CD14-positive monocyte (primary cell): Measurements from ENCODE around the gene TJP3. TPM values are rescaled to one million over a fixed set of nuclear protein-coding genes. Genes with fewer than 3 reads are reported as not detected.

Experiments used
- DNase-seq, 3 donors: peaks; one replicate each; pipeline ENCODE4 v3.0.0-alpha.2; 2011 to 2022
- H2AFZ ChIP-seq: 2 replicates; pipeline ENCODE4 v1.6.0; 2012; ENCODE audit warnings: mild to moderate bottlenecking, low read depth, low read length, inconsistent platforms; ENCODE audit not compliant: insufficient read depth, poor library complexity, severe bottlenecking
- H3K27ac ChIP-seq, 2 donors: 1 replicate in 1 of 2; 2 replicates in 1 of 2; pipeline ENCODE4 v1.5.1; 2012 to 2013; ENCODE audit warnings: low read length in 2 of 2, control low read depth in 1 of 2, inconsistent platforms in 1 of 2, low read depth in 1 of 2, mild to moderate bottlenecking in 1 of 2
- H3K27me3 ChIP-seq, 2 donors: one replicate each; pipeline versions ENCODE4 v1.6.0 to v1.6.1; 2011 to 2013; ENCODE audit warnings: low read length in 2 of 2; ENCODE audit not compliant: control insufficient read depth in 2 of 2, insufficient read depth in 2 of 2
- H3K36me3 ChIP-seq, 2 donors: replicated peaks in 1 of 2; 1 replicate in 1 of 2; 2 replicates in 1 of 2; pipeline versions ENCODE4 v1.5.1 to v1.6.1; 2012 to 2013; ENCODE audit warnings: low read length in 2 of 2, control low read depth in 1 of 2, inconsistent platforms in 1 of 2, mild to moderate bottlenecking in 1 of 2; ENCODE audit not compliant: insufficient read depth in 2 of 2, control insufficient read depth in 1 of 2
- H3K4me1 ChIP-seq, 2 donors: 1 replicate in 1 of 2; 2 replicates in 1 of 2; pipeline versions ENCODE4 v1.5.1 to v1.6.1; 2012 to 2013; ENCODE audit warnings: low read length in 2 of 2, control low read depth in 1 of 2, inconsistent platforms in 1 of 2, mild to moderate bottlenecking in 1 of 2, moderate library complexity in 1 of 2; ENCODE audit not compliant: insufficient read depth in 2 of 2, control insufficient read depth in 1 of 2
- H3K4me2 ChIP-seq: replicated peaks from 2 replicates; pipeline ENCODE3; 2012; ENCODE audit warnings: low read length, moderate library complexity, mild to moderate bottlenecking; ENCODE audit not compliant: poor library complexity, severe bottlenecking; ENCODE audit errors: extremely low read depth
- H3K4me3 ChIP-seq, 3 experiments: fragments of 200-600 bp in 1 of 3; sonication (generic) in 1 of 3; replicated peaks in 1 of 3; 1 replicate in 2 of 3; 2 replicates in 1 of 3; pipeline ENCODE4 v1.5.1; 2011 to 2013; ENCODE audit warnings: low read length in 3 of 3, mild to moderate bottlenecking in 3 of 3, control low read depth in 2 of 3, low read depth in 2 of 3, inconsistent platforms in 1 of 3, moderate library complexity in 1 of 3
- H3K79me2 ChIP-seq: 2 replicates; pipeline ENCODE4 v1.6.0; 2012; ENCODE audit warnings: mild to moderate bottlenecking, control low read depth, inconsistent platforms, low read length, moderate library complexity; ENCODE audit not compliant: insufficient read depth
- H3K9ac ChIP-seq: 2 replicates; pipeline ENCODE4 v1.6.0; 2017; ENCODE audit warnings: low read length, mild to moderate bottlenecking; ENCODE audit not compliant: insufficient read depth, poor library complexity, severe bottlenecking
- H3K9me3 ChIP-seq, 2 donors: replicated peaks in 1 of 2; 1 replicate in 1 of 2; 2 replicates in 1 of 2; pipeline versions ENCODE4 v1.5.1 to v1.6.1; 2012 to 2013; ENCODE audit warnings: low read length in 2 of 2, control low read depth in 1 of 2; ENCODE audit not compliant: control insufficient read depth in 1 of 2, insufficient read depth in 1 of 2
- H4K20me1 ChIP-seq: 2 replicates; pipeline ENCODE4 v1.6.0; 2012; ENCODE audit warnings: mild to moderate bottlenecking, low read length, control low read depth, moderate library complexity; ENCODE audit not compliant: insufficient read depth
- H3K27ac Mint-ChIP-seq, 7 donors: one replicate each; pipeline ENCODE4 v1.8.0; 2020; ENCODE audit warnings: mild to moderate bottlenecking in 7 of 7, mixed read lengths in 7 of 7, moderate library complexity in 6 of 7, inconsistent platforms in 2 of 7
- H3K27me3 Mint-ChIP-seq, 3 donors: one replicate each; pipeline ENCODE4 v1.8.0; 2021 to 2022; ENCODE audit warnings: low read depth in 3 of 3, mild to moderate bottlenecking in 3 of 3, mixed read lengths in 3 of 3, moderate library complexity in 3 of 3, inconsistent platforms in 1 of 3
- H3K36me3 Mint-ChIP-seq, 2 donors: one replicate each; pipeline ENCODE4 v1.8.0; 2020; ENCODE audit warnings: mixed read lengths in 2 of 2, inconsistent platforms in 1 of 2, mild to moderate bottlenecking in 1 of 2
- H3K4me1 Mint-ChIP-seq: one replicate; pipeline ENCODE4 v1.8.0; 2020; ENCODE audit warnings: mild to moderate bottlenecking, mixed read lengths
- H3K4me3 Mint-ChIP-seq, 2 donors: one replicate each; pipeline ENCODE4 v1.8.0; 2020; ENCODE audit warnings: mild to moderate bottlenecking in 2 of 2, mixed read lengths in 2 of 2, moderate library complexity in 1 of 2
- H3K9me3 Mint-ChIP-seq, 7 donors: one replicate each; pipeline ENCODE4 v1.8.0; 2020 to 2022; ENCODE audit warnings: mixed read lengths in 7 of 7, mild to moderate bottlenecking in 6 of 7, moderate library complexity in 6 of 7, inconsistent platforms in 2 of 7
- WGBS: methylation state at CpG from one replicate; pipeline ENCODE4 v1.1.5; 2013; ENCODE audit warnings: missing lambda C conversion rate; ENCODE audit not compliant: insufficient coverage; 5-methylcytosine and 5-hydroxymethylcytosine counted together
- intact Hi-C, 2 donors: fragments of 100-400 bp; cut with micrococcal nuclease; formaldehyde crosslinking; loops; one replicate each; pipeline versions ENCODE4 v1.15.0 to v1.15.1; 2023
- polyA plus RNA-seq, 3 donors: library from polyadenylated mRNA; depleted of rRNA in 1 of 3; unstranded in 2 of 3; stranded (reverse) in 1 of 3; fragments of 300-500 nt in 2 of 3; fragments of >200 nt in 1 of 3; fragmentation: Illumina TruSeq in 2 of 3; gene quantifications; 1 replicate in 2 of 3; 2 replicates in 1 of 3; pipeline ENCODE4 v1.2.3, GENCODE V29; 2012 to 2021
- TF ChIP-seq, protein P1 (sequence below): fragments of 200-600 bp; IDR thresholded peaks from one replicate; pipeline ENCODE4 v1.8.0; 2022; ENCODE audit warnings: antibody characterized with exemption, mild to moderate bottlenecking

The TJP3 gene
- polyA plus RNA-seq, 3 donors: 0.01 TPM; not detected in 2

DNA sequence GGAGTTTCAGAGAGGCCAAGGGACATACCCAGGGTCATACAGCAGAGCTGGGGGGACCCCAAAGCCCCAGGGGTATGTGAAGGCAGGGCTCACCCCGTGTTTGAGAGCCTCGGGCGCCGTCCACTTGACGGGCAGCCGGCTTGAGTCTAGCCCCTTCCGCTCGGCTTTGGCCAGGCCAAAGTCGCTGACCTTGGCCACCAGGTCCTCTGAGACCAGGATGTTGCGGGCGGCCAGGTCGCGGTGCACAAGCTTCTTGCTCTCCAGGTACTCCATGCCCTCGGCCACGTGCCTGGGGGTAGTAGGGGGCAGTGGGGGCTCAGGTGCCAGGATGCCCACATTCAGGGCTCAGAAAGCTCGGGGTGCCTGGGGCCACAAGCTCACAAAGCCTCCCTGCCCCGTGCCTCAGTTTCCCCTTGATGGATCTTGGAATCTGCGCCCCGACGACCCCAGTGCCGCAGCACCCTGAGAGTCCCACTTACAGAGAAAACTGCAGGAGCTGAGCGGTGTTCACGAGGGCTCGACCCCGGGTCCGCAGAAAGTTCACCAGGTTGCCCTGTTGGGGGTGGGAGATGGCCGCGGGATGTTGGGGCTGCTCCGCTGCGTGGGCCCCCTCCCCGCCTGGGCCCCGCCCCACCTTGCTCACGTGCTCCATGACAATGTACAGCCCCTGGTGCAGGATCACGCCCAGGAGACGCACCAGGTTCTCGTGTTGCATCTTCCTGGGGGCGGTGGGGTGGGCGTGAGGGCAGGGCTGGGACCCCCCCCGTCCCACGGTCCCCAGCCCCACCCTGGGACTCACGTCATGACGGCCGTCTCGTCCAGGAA, 70.9 kb downstream of the TJP3 start:
- Mint-ChIP-seq H3K9me3 (peaks cover 19 to 35% (median 23%) of the 10 kb centered on the region in 7 donors), H3K27ac (no peak overlapping the region), H3K27me3 (peaks cover 0 to 6% (median 1%) of the 10 kb centered on the region in 3 donors), H3K4me1 (no peaks in the 10 kb centered on the region), H3K36me3 (peaks cover 1 to 7% of the 10 kb centered on the region in 2 donors), H3K4me3 (no peak overlapping the region)
- no peak overlapping the region for H3K4me2 ChIP-seq
- no peaks in the 10 kb centered on the region for H3K27me3 ChIP-seq
- H3K9ac ChIP-seq: no peak overlapping the region
- H3K4me3 ChIP-seq: no peak overlapping the region
- no peaks in the 10 kb centered on the region for H4K20me1 ChIP-seq
- no peak overlapping the region for H3K27ac ChIP-seq
- H3K36me3 ChIP-seq: no peaks in the 10 kb centered on the region
- H3K9me3 ChIP-seq: peaks cover 22 to 32% of the 10 kb centered on the region in 2 donors
- no peak overlapping the region for H2AFZ ChIP-seq
- WGBS: 90% methylated on average over 40 of the region's 44 CpGs
- H3K79me2 ChIP-seq: no peaks in the 10 kb centered on the region
- TF ChIP-seq, protein P1, sequence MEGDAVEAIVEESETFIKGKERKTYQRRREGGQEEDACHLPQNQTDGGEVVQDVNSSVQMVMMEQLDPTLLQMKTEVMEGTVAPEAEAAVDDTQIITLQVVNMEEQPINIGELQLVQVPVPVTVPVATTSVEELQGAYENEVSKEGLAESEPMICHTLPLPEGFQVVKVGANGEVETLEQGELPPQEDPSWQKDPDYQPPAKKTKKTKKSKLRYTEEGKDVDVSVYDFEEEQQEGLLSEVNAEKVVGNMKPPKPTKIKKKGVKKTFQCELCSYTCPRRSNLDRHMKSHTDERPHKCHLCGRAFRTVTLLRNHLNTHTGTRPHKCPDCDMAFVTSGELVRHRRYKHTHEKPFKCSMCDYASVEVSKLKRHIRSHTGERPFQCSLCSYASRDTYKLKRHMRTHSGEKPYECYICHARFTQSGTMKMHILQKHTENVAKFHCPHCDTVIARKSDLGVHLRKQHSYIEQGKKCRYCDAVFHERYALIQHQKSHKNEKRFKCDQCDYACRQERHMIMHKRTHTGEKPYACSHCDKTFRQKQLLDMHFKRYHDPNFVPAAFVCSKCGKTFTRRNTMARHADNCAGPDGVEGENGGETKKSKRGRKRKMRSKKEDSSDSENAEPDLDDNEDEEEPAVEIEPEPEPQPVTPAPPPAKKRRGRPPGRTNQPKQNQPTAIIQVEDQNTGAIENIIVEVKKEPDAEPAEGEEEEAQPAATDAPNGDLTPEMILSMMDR: no peak
- DNase-seq: no peak
- H3K4me1 ChIP-seq: no peaks in the 10 kb centered on the region
- intact Hi-C loops: no loop called here

- Histone ChIP-seq H3K4me1 (peaks cover 7 to 12% of the 10 kb centered on the region in 2 donors), H3K9me3 (peaks cover 22 to 32% of the 10 kb centered on the region in 2 donors), H3K9ac (no peak overlapping the region), H3K79me2 (no peaks in the 10 kb centered on the region), H2AFZ (no peak overlapping the region), H3K4me2 (no peak overlapping the region), H3K36me3 (no peaks in the 10 kb centered on the region), H3K27me3 (peaks cover 0 to 8% of the 10 kb centered on the region in 2 donors), H3K27ac (no peak overlapping the region), H4K20me1 (no peaks in the 10 kb centered on the region), H3K4me3 (no peak overlapping the region)
- Mint-ChIP-seq H3K9me3 (peaks cover 19 to 35% (median 23%) of the 10 kb centered on the region in 7 donors), H3K4me3 (no peak overlapping the region), H3K4me1 (peaks cover 9% of the 10 kb centered on the region), H3K27ac (no peak overlapping the region), H3K36me3 (peaks cover 1 to 7% of the 10 kb centered on the region in 2 donors), H3K27me3 (peaks cover 9 to 14% (median 13%) of the 10 kb centered on the region in 3 donors)
- 89% methylated on average over 7 of the region's 9 CpGs for WGBS
- no peak for DNase-seq
- intact Hi-C loops: no loop called here
- TF ChIP-seq, protein P1: no peak
Measured at GRCh38 chr19:3780786-3781304, 72.7 kb downstream of the TJP3 start.
